HG03439 (cell line): ENCODE results near the gene ACHE.

Experiments used
- ATAC-seq: cut with Tn5 transposase; IDR thresholded peaks from one replicate; pipeline ENCODE4 v1.9.1; 2021; ENCODE audit warnings: mild to moderate bottlenecking, moderate library complexity; ENCODE audit not compliant: unreplicated experiment

Gene ACHE

DNA sequence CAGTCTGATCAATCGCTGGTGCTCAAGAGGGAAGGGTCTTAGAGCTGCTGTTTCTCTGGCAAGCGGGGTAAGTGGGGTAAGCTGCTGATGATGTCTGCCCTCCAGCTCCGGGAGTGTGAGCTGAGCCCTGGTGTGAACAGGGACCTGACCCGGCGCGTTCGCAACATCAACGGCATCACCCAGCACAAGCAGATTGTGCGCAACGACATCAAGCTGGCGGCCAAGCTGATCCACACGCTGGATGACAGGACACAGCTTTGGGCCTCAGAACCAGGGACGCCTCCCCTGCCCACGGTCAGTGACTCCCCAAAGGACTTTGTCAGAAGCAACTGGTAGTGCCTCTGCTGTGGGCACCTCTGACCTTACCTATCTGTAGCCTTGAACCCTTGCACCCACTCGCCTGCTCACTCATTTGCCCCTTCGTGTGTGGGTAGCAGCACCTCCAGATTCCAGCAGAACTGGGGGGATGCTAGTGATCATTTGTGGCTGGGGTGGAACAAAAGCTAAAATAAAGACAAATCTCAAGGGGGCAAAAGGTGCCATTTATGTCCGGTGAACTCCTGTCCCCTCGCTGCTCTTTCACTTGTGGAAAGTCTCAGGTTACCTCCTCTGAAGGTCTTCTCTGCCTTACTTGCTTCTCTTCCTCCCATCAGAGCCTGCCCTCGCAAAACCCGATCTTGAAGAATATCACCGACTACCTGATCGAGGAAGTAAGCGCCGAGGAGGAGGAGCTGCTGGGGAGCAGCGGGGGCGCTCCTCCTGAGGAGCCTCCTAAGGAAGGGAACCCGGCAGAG, 9.3 kb downstream of the ACHE start:
- ATAC-seq, result no peak

DNA sequence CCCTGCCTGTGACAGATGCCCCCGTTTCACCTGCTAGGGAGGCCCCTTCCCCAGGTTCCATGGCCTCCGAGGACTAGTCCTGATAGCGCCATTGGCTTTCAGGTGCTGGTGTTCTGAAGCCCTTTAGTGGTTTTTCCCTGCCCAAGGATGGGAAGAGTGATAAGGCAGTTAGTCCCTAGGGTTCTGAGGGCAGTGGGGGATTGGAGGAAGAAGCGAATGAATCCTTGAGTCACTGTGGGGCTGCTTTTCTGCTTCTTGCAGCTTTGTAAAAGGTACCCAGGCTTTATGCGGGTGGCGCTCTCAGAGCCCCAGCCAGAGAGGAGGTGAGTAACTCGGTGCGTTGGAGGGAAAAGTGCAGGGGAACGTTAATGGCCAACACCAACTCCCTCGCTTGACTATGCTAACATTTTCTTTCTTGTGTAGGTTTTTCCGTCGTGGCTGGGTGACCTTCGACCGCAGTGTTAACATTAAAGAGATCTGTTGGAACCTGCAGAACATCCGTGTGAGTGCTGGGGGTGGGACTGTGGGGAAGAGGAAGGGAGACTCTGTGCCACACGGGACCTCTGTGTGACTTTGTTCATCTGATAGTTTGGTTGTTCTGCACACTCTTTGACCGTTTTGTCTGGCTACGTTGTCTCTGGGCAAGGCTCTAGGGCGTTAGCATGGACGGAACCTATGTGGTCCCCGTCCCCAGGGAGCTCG, 10.1 kb downstream of the ACHE start:
- ATAC-seq, result no peak

DNA sequence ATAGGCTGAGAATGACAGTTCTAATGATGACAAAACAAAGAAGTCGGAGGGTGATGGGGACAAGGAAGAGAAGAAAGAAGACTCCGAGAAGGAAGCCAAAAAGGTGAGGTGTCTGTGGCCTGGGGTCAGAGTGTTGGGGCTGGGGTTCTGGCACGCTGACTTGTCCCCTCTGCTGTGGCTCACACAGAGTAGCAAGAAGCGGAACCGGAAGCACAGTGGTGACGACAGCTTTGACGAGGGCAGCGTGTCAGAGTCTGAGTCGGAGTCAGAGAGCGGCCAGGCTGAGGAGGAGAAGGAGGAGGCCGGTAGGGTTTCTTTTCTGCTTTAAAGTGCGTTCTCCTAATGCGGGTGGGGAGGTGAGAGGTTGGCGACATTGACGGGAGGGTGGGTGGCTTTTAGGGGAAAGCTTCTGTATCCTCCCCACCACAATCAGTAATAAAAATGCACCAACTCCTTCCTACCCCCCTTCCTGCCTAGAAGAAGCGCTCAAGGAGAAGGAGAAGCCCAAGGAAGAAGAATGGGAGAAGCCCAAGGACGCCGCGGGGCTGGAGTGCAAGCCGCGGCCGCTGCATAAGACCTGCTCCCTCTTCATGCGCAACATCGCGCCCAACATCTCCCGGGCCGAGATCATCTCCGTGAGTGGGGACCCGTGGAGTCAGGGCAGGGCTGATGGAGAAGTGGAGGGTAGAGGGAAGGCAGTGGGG, 10.8 kb downstream of the ACHE start:
- no peak for ATAC-seq

DNA sequence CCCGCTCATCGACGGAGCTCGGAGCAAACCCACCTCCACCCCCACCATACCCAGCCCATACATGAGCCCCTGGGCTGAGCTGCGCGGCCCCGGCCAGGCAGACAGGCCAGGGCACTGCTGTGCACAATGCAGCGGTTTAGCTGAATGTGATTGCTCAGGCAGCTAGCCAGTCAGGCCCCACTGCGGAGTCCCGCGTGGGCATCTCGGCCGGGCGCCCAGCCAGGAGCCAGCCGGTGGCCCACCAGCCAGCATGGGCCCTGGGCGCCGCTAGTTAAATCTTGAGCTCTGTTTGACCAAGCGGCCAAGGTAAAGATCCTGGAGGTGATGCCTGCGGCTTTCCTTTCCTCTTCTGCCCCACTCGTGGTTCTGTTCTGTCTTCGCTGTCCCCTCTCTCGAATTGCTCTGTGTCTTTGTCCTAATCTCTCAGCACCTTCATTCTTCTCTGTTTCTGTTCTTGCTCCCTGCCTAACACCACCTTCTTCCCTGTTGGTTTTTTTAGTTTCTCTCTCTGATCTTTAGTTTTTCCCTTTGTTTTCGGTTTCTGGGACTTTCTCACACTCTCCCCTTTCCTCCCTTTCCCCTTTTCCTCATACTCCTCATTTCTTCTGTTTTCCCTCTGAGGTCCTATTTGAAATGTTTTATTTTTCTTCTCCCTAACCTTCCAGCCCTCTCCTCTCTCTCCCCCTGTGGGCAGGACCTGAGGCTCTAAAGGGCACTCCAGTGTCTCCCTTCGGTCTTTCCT, 12.7 kb downstream of the ACHE start:
- ATAC-seq, result no peak

DNA sequence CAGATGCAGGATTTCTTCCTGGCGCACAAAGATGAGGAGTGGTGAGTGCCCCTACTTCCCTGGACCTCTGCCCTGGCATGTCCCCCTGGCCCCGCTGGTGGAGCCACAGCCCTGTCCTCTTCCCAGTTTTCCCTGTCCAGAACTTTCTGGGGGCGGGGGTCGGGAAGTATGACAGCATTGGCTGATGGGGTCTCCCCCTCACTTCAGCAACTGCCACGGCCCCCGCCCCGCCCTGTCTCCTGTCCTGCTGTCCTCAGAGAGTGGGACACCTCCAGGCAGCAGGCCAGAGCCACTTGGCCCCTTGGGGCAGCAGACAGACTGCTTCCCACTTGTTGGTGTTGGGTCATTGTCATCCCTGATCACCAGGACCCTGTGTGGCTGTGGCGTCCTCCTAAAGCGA, 13.5 kb downstream of the ACHE start:
- no peak for ATAC-seq

DNA sequence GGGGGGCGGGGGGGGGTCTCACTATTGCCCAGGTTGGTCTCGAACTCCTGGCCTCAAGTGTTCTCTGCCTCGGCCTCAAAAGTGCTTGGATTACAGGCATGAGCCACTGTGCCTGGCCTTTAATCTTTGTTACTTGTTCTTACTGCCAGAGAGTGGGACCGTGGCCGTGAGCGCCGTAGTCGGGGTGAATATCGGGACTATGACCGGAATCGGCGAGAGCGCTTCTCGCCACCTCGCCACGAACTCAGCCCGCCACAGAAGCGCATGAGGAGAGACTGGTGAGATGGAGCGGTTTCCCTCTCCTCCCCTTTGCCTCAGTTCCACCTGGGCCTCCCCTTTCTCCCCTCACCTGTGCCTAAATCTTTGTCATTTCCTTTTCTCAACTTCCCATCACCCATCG, 14.6 kb downstream of the ACHE start:
- ATAC-seq, result no peak

DNA sequence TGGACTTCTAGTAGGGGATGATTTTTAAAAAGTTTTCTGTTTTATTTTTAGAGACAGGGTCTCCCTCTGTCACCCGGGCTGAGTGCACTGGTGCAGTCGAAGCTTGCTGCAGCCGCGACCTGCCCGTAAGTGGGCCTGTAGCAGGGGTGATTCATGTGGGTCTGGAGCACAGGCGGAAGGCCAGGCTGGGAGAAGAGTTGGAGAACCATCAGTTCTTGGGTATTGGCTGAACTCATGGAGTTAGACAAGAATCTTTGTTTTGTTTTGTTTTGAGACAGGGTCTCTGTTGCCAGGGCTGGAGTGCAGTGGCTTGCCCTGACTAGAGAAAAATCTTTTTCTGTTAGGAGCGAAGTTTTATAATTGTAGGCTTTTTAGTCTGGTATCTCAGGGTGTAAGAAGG, 15.0 kb downstream of the ACHE start:
- ATAC-seq, result no peak

DNA sequence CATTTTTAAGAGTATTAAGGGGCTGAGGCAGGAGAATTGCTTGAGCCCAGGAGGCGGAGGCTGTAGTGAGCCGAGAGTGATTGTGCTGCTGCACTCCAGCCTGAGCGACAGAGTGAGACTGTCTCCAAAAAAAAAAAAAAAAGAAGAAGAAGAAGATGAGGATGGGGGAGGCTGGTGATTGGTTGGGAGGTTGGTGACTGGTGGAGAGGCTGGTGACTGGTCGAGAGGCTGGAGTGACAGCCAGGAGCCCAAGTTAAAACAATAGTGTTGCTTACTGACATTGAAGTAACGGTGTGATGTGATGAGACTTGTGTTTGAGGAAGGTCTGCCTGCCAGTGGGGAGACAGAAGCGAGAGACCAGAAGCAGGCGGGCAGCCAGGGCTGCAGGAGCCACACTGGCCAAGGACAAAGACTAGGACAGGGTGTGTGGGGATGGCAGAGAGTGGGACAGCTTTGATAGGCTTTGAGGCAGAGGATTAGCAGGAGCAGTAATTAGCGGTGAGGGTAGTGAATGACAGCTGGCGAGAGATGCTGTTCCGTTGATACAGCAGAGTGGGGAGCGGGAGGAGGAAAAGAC, 15.9 kb downstream of the ACHE start:
- no peak for ATAC-seq

DNA sequence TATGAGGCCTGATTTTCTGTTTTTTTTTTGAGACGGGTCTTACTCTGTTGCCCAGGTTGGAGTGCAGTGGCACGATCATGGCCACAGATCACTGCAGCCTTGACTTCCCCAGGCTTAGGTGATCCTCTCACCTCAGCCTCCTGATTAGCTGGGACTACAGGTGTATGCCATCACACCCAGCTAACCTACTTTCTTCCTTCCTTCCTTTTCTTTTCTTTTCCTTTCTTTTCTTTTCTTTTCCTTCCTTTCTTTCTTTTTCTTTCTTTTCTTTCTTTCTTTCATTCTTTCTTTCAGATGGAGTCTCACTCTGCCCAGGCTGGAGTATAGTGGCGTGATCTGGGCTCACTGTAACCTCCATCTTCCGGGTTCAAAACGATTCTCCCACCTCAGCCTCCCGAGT, 17.0 kb downstream of the ACHE start:
- ATAC-seq, result no peak

DNA sequence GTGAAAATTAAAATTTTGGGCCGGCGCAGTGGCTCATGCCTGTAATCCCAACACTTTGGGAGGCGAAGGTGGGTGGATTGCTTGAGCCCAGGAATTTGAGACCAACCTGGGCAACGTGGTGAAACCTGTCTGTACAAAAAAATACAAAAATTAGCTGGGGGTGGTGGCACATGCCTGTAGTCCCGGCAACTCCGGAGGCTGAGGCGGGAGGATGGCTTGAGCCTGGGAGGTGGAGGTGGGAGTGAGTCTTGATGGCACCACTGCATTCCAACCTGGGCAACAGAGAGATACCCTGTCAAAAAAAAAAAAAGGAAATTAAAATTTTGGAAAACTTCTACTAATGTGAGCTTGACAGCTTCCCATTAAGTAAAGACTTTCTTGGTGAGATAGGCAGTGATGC, 17.7 kb downstream of the ACHE start:
- no peak for ATAC-seq

DNA sequence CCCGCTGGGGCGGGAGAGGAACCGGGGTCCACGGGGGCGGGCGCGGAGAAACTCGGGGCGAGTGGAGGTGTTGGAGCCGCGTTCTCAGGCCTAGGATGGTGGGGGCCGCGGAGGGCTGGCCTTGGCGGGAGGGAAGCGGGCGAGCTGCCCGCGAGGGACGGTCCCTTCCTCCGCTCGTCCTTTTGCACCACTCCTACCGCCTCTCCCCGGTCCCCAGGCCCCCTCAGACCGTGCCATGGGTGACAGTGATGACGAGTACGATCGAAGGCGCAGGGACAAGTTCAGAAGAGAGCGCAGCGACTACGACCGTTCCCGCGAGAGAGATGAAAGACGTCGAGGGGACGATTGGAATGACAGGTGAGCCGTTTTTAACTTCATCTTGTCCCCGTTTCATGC, 20.3 kb downstream of the ACHE start:
- peak; percentile 25 for ATAC-seq

DNA sequence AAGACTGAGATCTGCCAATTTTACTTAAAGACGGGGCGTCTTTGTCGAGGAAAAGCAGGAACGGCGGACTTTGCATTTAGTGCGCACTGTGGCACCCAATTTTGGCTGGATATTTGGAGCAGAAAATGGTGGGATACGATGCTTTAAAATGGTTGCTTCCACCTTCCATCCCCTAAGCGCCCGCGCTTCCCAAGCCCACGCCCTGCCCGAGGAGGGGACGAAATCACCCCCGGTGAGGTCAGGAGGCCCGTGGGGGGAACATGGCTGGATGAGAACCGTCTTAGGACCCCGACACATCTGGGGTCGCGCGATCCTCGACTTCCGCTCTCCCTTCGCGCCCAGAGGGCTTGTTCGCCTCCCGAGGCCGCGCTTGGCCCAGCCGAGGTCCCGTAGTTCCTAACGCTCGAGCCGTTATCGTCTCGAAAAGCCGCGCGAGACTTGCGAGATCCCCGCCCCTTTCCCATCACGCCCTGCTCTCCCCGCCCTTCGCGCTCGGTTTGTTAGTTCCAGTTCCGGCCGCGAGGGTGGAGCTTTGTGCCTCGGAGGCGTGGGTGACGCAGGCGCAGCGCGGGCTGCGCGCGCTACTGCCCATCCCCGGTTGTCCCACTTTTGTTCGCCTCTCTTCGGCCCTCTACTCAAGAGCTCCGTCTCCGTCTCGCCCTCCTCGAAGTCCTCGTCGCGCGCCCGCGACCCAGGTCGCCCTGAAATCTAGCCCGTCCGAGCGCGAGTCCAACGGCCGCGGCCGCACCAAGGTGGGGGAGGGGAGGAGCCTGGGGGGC, 20.9 kb downstream of the ACHE start, which contains the start of gene SRRT:
Gene SRRT, plus strand, starts transcription at position 527 of the 779 bp plus-strand sequence. CDS start 488 bp downstream, outside the sequence.
- peak; percentile 85 for ATAC-seq

DNA sequence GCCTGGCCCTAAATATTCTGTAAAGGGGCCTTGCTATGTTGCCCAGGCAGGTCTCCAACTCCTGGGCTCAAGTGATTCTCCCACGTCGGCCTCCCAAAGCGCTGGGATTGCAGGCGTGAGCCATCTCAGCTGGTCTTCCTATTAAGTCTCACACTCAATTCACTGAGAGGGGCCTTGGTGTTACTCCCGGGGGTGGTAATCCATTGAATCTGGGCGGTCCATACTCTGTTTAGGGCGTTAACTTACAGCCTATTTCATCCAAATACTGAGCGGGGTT, 21.4 kb downstream of the ACHE start:
- ATAC-seq, result no peak

DNA sequence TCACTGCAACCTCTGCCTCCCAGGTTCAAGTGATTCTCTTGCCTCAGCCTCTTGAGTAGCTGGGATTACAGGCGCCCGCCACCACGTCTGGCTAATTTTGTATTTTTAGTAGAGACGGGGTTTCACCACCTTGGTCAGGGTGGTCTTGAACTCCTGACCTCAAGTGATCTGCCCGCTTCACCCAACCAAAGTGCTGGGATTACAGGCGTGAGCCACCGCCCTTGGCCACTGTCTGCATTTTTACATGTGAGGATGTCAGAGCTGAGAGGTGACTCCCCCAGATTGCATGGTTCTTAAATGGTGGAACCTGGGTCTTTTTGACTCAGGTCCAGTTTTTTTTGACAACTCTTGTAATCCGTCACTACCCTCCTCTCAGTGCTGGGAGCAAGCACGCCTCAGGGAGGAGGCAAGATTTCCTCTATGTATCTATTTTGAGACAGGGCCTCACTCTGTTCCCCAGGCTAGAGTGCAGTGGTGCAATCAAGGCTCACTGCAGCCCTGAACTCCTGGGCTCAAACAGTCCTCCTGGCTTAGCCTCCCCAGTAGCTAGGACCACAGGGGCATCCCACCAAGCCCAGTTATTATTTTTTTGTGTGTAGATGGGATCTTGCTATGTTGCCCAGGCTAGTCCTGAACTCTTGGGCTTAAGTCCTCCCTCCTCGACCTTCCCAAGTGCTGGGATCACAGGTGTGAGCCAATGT, 21.9 kb downstream of the ACHE start:
- ATAC-seq, result no peak

DNA sequence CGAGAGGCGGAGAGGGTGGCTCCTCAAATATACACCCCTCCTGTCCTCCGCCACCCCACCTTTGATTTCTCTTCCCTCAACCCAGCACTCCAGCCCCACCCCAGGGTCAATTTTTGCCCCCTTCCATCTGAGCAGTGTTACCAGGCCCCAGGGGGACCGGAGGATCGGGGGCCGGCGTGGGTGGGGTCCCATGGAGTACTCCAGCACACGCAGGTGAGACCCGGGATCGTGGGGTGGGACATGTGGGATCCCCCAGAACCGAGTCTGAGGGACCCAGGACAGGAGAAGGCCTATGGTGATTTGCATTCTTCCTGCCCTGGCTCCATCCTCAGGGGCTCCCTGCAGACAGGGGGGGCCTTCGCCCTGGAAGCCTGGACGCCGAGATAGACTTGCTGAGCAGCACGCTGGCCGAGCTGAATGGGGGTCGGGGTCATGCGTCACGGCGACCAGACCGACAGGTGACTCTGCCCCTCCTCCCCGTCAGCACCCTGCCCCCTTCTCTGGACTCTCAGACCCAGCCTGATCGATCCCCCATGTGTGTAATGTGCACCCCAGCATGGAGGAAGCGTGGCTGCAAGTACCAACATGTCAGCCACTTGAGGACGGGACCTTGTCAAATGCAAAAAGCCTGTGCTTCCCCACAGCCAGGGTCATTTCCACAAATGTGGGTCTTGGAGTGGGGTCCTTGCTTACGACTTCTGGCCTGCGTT, 27.8 kb downstream of the ACHE start:
- ATAC-seq, result no peak

DNA sequence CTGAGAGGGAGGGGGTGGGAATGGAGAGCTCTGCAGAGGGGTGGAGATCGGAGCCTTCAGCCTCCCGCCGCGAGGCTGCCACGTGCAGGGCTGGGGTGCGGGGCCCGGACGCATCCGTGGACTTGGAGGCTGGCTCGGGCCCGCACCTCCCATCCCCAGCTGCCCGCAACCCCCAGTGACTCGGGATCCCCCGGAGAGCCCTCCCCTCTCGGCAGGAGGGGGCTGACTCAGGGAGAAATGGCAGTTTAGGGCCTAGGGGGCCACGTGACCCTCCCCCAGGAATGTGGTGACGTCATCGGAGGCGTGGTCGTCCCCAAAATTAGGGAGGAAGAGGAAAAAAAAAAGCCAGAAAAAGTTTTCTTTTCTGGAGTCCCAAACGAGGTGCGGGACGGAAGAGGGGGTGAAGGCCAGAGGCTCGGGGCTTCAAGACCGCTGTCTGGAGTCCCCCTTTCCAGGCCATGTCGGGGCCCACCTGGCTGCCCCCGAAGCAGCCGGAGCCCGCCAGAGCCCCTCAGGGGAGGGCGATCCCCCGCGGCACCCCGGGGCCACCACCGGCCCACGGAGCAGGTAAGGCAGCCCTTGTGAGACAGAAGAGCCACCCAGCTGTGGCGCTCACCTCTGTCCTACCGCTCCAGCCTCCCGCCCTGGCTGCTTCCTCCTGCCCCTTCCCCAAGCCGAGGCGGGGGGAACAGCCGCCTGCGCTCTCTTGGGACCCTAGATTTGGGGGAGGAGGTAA, 28.5 kb downstream of the ACHE start, which contains the start of gene TRIP6:
Gene TRIP6, plus strand, starts transcription at position 348 of the 736 bp plus-strand sequence. Its CDS starts 111 bp downstream, at position 459.
- ATAC-seq, result no peak

DNA sequence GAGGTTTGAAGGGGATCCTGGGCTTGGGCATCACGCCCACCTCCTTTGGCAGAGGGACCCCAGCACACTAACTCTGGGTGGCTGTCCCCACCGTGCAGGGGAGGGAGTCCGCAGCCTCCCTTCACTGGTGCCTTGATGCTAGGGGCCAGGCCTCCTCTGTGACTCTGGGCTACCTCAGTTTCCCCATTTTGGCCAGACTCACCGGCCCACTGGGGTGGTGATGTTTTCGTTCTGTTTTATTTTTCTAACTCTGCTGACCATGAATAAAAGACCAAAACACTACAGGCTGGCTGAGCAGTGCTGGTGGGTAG, 29.0 kb downstream of the ACHE start:
- no peak for ATAC-seq

DNA sequence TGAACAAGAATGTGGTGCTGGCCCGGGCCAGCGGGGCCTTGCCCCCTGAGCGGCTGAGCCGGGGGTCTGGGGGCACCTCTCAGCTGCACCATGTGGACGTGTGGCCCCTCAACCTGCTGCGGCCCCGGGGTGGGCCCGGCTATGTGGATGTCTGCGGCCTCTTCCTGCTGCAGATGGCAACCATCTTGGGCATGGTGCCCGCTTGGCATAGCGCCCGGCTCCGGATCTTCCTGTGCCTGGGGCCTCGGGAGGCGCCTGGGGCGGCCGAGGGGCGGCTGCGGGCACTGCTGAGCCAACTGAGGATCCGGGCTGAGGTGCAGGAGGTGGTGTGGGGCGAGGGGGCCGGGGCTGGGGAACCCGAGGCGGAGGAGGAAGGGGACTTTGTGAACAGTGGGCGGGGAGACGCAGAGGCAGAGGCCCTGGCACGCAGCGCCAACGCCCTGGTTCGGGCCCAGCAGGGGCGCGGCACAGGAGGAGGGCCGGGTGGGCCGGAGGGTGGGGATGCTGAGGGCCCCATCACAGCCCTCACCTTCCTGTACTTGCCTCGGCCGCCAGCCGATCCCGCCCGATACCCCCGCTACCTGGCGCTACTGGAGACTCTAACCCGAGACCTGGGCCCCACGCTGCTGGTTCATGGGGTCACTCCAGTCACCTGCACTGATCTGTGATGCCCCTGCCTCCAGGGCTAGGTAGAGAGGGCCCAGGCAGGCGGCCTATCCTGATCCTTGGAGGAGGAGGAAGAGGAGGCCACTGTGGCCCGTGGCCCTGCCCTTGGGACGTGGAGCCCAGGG, 29.6 kb downstream of the ACHE start:
- no peak for ATAC-seq
